ENCODE results near the gene SERPINB7. TPM values are rescaled to one million over a fixed set of nuclear protein-coding genes. Genes with fewer than 3 reads are reported as not detected.
A peak's percentile ranks its signal among the peaks of the same experiment; 100 is the strongest.

Gene SERPINB7
- polyA plus RNA-seq, 1 donor (not counting 4 experiments of a cell fraction or from before 2014, with no cell fraction given): 408 TPM

- Histone ChIP-seq H3K9ac (ENCODE audit: control insufficient read depth, extremely low read depth, insufficient read depth, low read length) (no peak overlapping the region), H2AFZ (ENCODE audit: control insufficient read depth, low read length) (no peak overlapping the region), H3K27ac (ENCODE audit: control insufficient read depth, insufficient read depth, low read length) (no peak overlapping the region), H3K9me1 (ENCODE audit: control insufficient read depth, extremely low read depth, insufficient read depth, low read length) (no peaks in the 10 kb centered on the region), H3K36me3 (ENCODE audit: control insufficient read depth in 2 of 2, extremely low read depth in 1 of 2, insufficient read depth in 2 of 2, low read length in 2 of 2) (no peaks in the 10 kb centered on the region), H3K79me2 (ENCODE audit: control insufficient read depth, insufficient read depth, low read length) (no peaks in the 10 kb centered on the region), H3K27me3 (ENCODE audit: control insufficient read depth, extremely low read depth, insufficient read depth, low read length) (no peaks in the 10 kb centered on the region), H3K4me2 (ENCODE audit: control insufficient read depth, extremely low read depth, insufficient read depth, low read depth, low read length) (no peak overlapping the region), H3K9me3 (ENCODE audit: control insufficient read depth, low read depth, low read length) (no peaks in the 10 kb centered on the region), H3K4me3 (ENCODE audit: control insufficient read depth in 2 of 3, extremely low read depth in 1 of 3, insufficient read depth in 2 of 3, low read depth in 1 of 3, low read length in 3 of 3) (no peak overlapping the region), H4K20me1 (ENCODE audit: control insufficient read depth, extremely low read depth, insufficient read depth, low read length) (no peaks in the 10 kb centered on the region), H3K4me1 (ENCODE audit: control insufficient read depth, extremely low read depth, insufficient read depth, low read length) (peaks cover 9% of the 10 kb centered on the region)
- no peak for TF ChIP-seq EZH2 (IDR thresholded peaks at IDR 0.05; ENCODE audit: low read length)
- TF ChIP-seq, protein P1, sequence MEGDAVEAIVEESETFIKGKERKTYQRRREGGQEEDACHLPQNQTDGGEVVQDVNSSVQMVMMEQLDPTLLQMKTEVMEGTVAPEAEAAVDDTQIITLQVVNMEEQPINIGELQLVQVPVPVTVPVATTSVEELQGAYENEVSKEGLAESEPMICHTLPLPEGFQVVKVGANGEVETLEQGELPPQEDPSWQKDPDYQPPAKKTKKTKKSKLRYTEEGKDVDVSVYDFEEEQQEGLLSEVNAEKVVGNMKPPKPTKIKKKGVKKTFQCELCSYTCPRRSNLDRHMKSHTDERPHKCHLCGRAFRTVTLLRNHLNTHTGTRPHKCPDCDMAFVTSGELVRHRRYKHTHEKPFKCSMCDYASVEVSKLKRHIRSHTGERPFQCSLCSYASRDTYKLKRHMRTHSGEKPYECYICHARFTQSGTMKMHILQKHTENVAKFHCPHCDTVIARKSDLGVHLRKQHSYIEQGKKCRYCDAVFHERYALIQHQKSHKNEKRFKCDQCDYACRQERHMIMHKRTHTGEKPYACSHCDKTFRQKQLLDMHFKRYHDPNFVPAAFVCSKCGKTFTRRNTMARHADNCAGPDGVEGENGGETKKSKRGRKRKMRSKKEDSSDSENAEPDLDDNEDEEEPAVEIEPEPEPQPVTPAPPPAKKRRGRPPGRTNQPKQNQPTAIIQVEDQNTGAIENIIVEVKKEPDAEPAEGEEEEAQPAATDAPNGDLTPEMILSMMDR (optimal IDR thresholded peaks at IDR 0.05 in 1 of 3, IDR thresholded peaks at IDR 0.05 in 1 of 3, conservative IDR thresholded peaks at IDR 0.05 in 1 of 3; ENCODE audit: extremely low read depth in 1 of 3, insufficient read depth in 2 of 3, low read length in 3 of 3): peak; percentile 22 to 64 (median 45)
- FAIRE-seq: peak; percentile 90
- dilution Hi-C loops (cut with MboI; ENCODE audit: extremely low pct_ligation_motif_present, low sequenced_read_pairs): no loop called here
- no peak for DNase-seq (ENCODE audit: low read depth, low spot score)
These were observed 69.0 kb downstream of the SERPINB7 start for GRCh38 chr18:63844254-63844653.

GRCh38 chr18:63848159-63848558 is 72.9 kb downstream of the SERPINB7 start:
- Histone ChIP-seq H3K9me1 (ENCODE audit: control insufficient read depth, extremely low read depth, insufficient read depth, low read length) (no peaks in the 10 kb centered on the region), H3K4me2 (ENCODE audit: control insufficient read depth, extremely low read depth, insufficient read depth, low read depth, low read length) (peak overlapping the region; percentile 13), H4K20me1 (ENCODE audit: control insufficient read depth, extremely low read depth, insufficient read depth, low read length) (no peaks in the 10 kb centered on the region), H3K4me1 (ENCODE audit: control insufficient read depth, extremely low read depth, insufficient read depth, low read length) (peaks cover 21% of the 10 kb centered on the region), H3K27me3 (ENCODE audit: control insufficient read depth, extremely low read depth, insufficient read depth, low read length) (no peaks in the 10 kb centered on the region), H3K4me3 (ENCODE audit: control insufficient read depth in 2 of 3, extremely low read depth in 1 of 3, insufficient read depth in 2 of 3, low read depth in 1 of 3, low read length in 3 of 3) (no peak overlapping the region), H3K79me2 (ENCODE audit: control insufficient read depth, insufficient read depth, low read length) (no peaks in the 10 kb centered on the region), H3K36me3 (ENCODE audit: control insufficient read depth in 2 of 2, extremely low read depth in 1 of 2, insufficient read depth in 2 of 2, low read length in 2 of 2) (no peaks in the 10 kb centered on the region), H3K9me3 (ENCODE audit: control insufficient read depth, low read depth, low read length) (no peaks in the 10 kb centered on the region), H3K27ac (ENCODE audit: control insufficient read depth, insufficient read depth, low read length) (no peak overlapping the region), H2AFZ (ENCODE audit: control insufficient read depth, low read length) (peak overlapping the region; percentile 53), H3K9ac (ENCODE audit: control insufficient read depth, extremely low read depth, insufficient read depth, low read length) (no peak overlapping the region)
- dilution Hi-C loops (cut with MboI; ENCODE audit: extremely low pct_ligation_motif_present, low sequenced_read_pairs): no loop called here
- peak; percentile 96 for FAIRE-seq
- no peak for DNase-seq (ENCODE audit: low read depth, low spot score)
- no peak for TF ChIP-seq EZH2 (IDR thresholded peaks at IDR 0.05; ENCODE audit: low read length)
- TF ChIP-seq, protein P1 (optimal IDR thresholded peaks at IDR 0.05 in 1 of 3, IDR thresholded peaks at IDR 0.05 in 1 of 3, conservative IDR thresholded peaks at IDR 0.05 in 1 of 3; ENCODE audit: extremely low read depth in 1 of 3, insufficient read depth in 2 of 3, low read length in 3 of 3): peak; percentile 52 to 84 (median 71)

Measured in keratinocyte (primary cell).